SU-DHL-6 (cell line): Measurements from ENCODE around the gene ANAPC10.
"Not testable (repeated sequence)": the region's sequence is repeated elsewhere in the genome, so short reads cannot be mapped to it uniquely, and the experiment has no call there.

ENCODE experiments used
- CTCF ChIP-seq: fragments of 200-600 bp; sonication (generic); IDR thresholded peaks from one replicate; pipeline ENCODE4 v1.5.1; 2017; ENCODE audit warnings: antibody characterized with exemption, mild to moderate bottlenecking, low read length, moderate library complexity; ENCODE audit not compliant: insufficient read depth, poor library complexity, severe bottlenecking
- EZH2phosphoT487 ChIP-seq: fragments of 200-600 bp; sonication (generic), shearing (Covaris generic); conservative IDR thresholded peaks from 2 replicates; pipeline ENCODE4 v1.6.1; 2018; ENCODE audit warnings: mild to moderate bottlenecking, antibody characterized with exemption, low read length, moderate library complexity, mixed read lengths

- TF ChIP-seq EZH2phosphoT487, CTCF: not testable (repeated sequence)
Observed at GRCh38 chr4:145136219-145136618, 38.2 kb upstream of the ANAPC10 start.
